GM19035 (cell line): ENCODE results near the gene PPIP5K1.
"Not testable (repeated sequence)": the region's sequence is repeated elsewhere in the genome, so short reads cannot be mapped to it uniquely, and the experiment has no call there.

Source experiments
- ATAC-seq: cut with Tn5 transposase; IDR thresholded peaks from one replicate; pipeline ENCODE4 v1.9.1; 2021; ENCODE audit not compliant: unreplicated experiment

Gene PPIP5K1

GRCh38 chr15:43547539-43547938 lies 42.5 kb downstream of the PPIP5K1 start:
- ATAC-seq: no peak

GRCh38 chr15:43545426-43545825 lies 44.6 kb downstream of the PPIP5K1 start:
- ATAC-seq: no peak

GRCh38 chr15:43544266-43544665 lies 45.7 kb downstream of the PPIP5K1 start:
- no peak for ATAC-seq

- ATAC-seq: no peak
Observed at GRCh38 chr15:43541785-43542184, 48.2 kb downstream of the PPIP5K1 start.

- no peak for ATAC-seq
Observed at GRCh38 chr15:43538091-43538490, 51.9 kb downstream of the PPIP5K1 start.

GRCh38 chr15:43534897-43535296 lies 55.1 kb downstream of the PPIP5K1 start:
- ATAC-seq: no peak

- not testable (repeated sequence) for ATAC-seq
Observed at GRCh38 chr15:43532826-43533225, 57.2 kb downstream of the PPIP5K1 start.

- no peak for ATAC-seq
Observed at GRCh38 chr15:43531018-43531670, 58.9 kb downstream of the PPIP5K1 start.

- ATAC-seq: no peak
Observed at GRCh38 chr15:43529587-43530345, 60.2 kb downstream of the PPIP5K1 start.

- no peak for ATAC-seq
Observed at GRCh38 chr15:43529141-43529540, 60.9 kb downstream of the PPIP5K1 start.

- ATAC-seq: no peak
Observed at GRCh38 chr15:43528542-43529007, 61.4 kb downstream of the PPIP5K1 start.

GRCh38 chr15:43527802-43528541 lies 62.0 kb downstream of the PPIP5K1 start:
- no peak for ATAC-seq

- no peak for ATAC-seq
Observed at GRCh38 chr15:43527016-43527801, 62.8 kb downstream of the PPIP5K1 start.

GRCh38 chr15:43526261-43526930 lies 63.6 kb downstream of the PPIP5K1 start:
- ATAC-seq: no peak

- ATAC-seq: no peak
Observed at GRCh38 chr15:43525131-43525530, 64.9 kb downstream of the PPIP5K1 start.

- no peak for ATAC-seq
Observed at GRCh38 chr15:43524254-43524845, 65.7 kb downstream of the PPIP5K1 start.

- ATAC-seq: no peak
Observed at GRCh38 chr15:43523646-43524045, 66.4 kb downstream of the PPIP5K1 start.

- ATAC-seq: no peak
Observed at GRCh38 chr15:43522247-43522646, 67.8 kb downstream of the PPIP5K1 start.

GRCh38 chr15:43521419-43521818 lies 68.6 kb downstream of the PPIP5K1 start:
- ATAC-seq: no peak

- no peak for ATAC-seq
Observed at GRCh38 chr15:43520138-43520537, 69.9 kb downstream of the PPIP5K1 start.
